ENCODE measurements around the gene RUFY1. TPM values are rescaled to one million over a fixed set of nuclear protein-coding genes. Genes with fewer than 3 reads are reported as not detected.
"Not testable (repeated sequence)": the region's sequence is repeated elsewhere in the genome, so short reads cannot be mapped to it uniquely, and the experiment has no call there.

Gene RUFY1
- total RNA-seq, 1 donor = 53.0 TPM

- DNase-seq (ENCODE audit: low read depth) = no peak
- TF ChIP-seq, protein P1, sequence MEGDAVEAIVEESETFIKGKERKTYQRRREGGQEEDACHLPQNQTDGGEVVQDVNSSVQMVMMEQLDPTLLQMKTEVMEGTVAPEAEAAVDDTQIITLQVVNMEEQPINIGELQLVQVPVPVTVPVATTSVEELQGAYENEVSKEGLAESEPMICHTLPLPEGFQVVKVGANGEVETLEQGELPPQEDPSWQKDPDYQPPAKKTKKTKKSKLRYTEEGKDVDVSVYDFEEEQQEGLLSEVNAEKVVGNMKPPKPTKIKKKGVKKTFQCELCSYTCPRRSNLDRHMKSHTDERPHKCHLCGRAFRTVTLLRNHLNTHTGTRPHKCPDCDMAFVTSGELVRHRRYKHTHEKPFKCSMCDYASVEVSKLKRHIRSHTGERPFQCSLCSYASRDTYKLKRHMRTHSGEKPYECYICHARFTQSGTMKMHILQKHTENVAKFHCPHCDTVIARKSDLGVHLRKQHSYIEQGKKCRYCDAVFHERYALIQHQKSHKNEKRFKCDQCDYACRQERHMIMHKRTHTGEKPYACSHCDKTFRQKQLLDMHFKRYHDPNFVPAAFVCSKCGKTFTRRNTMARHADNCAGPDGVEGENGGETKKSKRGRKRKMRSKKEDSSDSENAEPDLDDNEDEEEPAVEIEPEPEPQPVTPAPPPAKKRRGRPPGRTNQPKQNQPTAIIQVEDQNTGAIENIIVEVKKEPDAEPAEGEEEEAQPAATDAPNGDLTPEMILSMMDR (IDR thresholded peaks at IDR 0.05; ENCODE audit: insufficient read depth, low read length) = no peak
- H3K4me3 ChIP-seq (ENCODE audit: low read depth, low read length) = no peak overlapping the region
These were observed 98.1 kb downstream of the RUFY1 start for GRCh38 chr5:179648410-179648809.

GRCh38 chr5:179649166-179649703, 98.9 kb downstream of the RUFY1 start:
- not testable (repeated sequence) for H3K4me3 ChIP-seq (ENCODE audit: low read depth, low read length); DNase-seq (ENCODE audit: low read depth)

- not testable (repeated sequence) for H3K4me3 ChIP-seq (ENCODE audit: low read depth, low read length); DNase-seq (ENCODE audit: low read depth)
These were observed 99.9 kb downstream of the RUFY1 start for GRCh38 chr5:179650245-179650644.

DNA sequence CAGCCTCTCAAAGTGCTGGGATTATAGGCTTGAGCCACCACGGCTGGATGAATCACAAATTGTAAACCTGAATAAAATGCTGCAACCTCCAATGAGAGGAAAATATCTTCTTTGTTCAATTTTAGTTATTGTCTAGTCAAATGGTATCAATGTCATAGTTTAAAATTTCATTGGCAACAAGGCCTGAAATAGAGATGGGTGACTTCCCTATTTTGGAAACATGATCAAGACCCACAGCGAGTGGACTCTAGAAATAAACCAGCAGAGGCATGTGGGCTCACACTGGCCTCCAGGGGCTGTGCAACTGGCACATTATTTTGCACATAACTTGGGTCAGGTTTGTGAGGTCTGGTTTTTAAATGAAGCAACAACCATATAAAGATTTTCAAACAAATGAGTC, 102.8 kb downstream of the RUFY1 start:
- DNase-seq (ENCODE audit: low read depth); H3K4me3 ChIP-seq (ENCODE audit: low read depth, low read length): not testable (repeated sequence)

- H3K4me3 ChIP-seq (ENCODE audit: low read depth, low read length); DNase-seq (ENCODE audit: low read depth): not testable (repeated sequence)
These were observed 107.2 kb downstream of the RUFY1 start for GRCh38 chr5:179657302-179658178.

DNA sequence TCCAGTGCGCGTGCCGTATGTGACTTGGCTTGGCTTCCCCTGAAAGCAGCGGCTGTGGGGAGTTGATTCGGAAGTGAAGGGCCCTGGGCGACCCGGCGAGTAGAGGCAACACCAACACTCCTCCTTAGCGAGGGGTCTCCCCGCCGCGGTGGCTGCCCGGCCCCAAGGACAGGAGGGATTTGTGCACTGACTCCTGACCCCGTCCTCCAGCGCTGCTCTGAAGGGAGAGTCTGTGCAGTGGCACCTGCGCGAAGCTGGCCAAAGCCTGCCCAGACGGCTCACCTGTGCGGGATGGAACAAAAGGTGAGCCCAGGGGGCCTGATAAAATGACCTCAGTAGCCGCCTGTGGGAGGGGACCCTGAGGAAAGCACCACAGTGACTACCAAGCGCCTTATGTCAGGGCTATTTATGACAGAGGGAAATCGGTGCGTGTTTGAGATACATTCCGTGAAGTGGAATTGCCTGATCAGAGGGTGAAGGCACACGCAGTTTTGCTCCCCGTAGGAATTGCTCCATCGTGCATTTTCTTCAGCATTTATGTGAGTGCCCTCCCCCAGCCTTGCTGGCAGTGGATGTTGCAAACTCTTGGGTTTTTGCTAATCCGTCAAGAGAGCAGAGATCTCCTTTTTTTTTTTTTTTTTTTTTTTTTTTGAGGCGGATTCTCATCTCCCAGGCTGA, 108.0 kb downstream of the RUFY1 start:
- DNase-seq (ENCODE audit: low read depth) = peak; percentile 46
- H3K4me3 ChIP-seq (ENCODE audit: low read depth, low read length) = peak overlapping the region; percentile 76

Small RNAs within 50 kb of the gene (small RNA-seq; reads per million reads assigned to genes)
- 0.19 reads per million for gene AC136628.3
- not detected for gene RF00017

Other genes starting within 250 kb of the RUFY1 start
- gene ADAMTS2, start 205.1 kb upstream of the RUFY1 start, total RNA-seq (ENCODE audit: low replicate concordance) = 25.8 and 66.6 TPM in 2 replicates
- gene HNRNPH1, start 73.1 kb downstream of the RUFY1 start, total RNA-seq (ENCODE audit: low replicate concordance) = 397 and 968 TPM in 2 replicates
- not detected in 2 replicates for gene CBY3, start 130.5 kb downstream of the RUFY1 start, total RNA-seq (ENCODE audit: low replicate concordance)
- gene CANX, start 148.4 kb downstream of the RUFY1 start, total RNA-seq (ENCODE audit: low replicate concordance) = 645 and 1,866 TPM in 2 replicates
- gene MAML1, start 182.3 kb downstream of the RUFY1 start, total RNA-seq (ENCODE audit: low replicate concordance) = 4.7 and 9.9 TPM in 2 replicates
- 1.5 and 3.3 TPM in 2 replicates for gene LTC4S, start 243.4 kb downstream of the RUFY1 start, total RNA-seq (ENCODE audit: low replicate concordance)